ENCODE results near the gene PNMA1.

DNA sequence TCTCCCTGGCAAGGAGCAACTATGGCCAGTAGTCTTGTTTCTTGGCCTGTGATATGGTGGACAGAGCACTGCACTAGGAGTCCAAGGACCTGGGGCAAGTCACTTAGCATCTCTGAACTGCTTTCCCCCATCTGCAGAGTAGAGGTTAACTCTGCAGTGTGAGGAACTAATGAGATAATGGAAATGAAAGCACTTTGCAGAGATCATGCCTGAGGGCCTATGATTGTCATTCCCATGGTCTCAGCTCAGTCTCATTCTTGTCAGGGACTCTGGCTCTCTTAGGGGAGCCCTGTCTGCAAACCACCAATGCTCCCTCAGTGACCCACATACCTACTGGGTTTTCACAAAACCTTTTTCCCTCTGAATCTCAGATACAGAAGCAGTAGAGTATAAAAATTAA lies 6.5 kb upstream of the PNMA1 start:
- TF ChIP-seq, protein P1, sequence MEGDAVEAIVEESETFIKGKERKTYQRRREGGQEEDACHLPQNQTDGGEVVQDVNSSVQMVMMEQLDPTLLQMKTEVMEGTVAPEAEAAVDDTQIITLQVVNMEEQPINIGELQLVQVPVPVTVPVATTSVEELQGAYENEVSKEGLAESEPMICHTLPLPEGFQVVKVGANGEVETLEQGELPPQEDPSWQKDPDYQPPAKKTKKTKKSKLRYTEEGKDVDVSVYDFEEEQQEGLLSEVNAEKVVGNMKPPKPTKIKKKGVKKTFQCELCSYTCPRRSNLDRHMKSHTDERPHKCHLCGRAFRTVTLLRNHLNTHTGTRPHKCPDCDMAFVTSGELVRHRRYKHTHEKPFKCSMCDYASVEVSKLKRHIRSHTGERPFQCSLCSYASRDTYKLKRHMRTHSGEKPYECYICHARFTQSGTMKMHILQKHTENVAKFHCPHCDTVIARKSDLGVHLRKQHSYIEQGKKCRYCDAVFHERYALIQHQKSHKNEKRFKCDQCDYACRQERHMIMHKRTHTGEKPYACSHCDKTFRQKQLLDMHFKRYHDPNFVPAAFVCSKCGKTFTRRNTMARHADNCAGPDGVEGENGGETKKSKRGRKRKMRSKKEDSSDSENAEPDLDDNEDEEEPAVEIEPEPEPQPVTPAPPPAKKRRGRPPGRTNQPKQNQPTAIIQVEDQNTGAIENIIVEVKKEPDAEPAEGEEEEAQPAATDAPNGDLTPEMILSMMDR (IDR thresholded peaks at IDR 0.05): no peak
- TF ChIP-seq POLR2A (IDR thresholded peaks at IDR 0.05): no peak

All from right lobe of liver (tissue), 4 donors.